GM12874 (cell line): ENCODE measurements around the gene TUBB2A.

ENCODE experiments used
- CTCF ChIP-seq: IDR thresholded peaks from 2 replicates; pipeline ENCODE4 v1.5.1; 2011; ENCODE audit warnings: low read depth, mild to moderate bottlenecking, control low read depth, low read length, moderate library complexity; ENCODE audit not compliant: insufficient read depth

The TUBB2A gene

GRCh38 chr6:3151691-3152090 is 5.7 kb downstream of the TUBB2A start:
- TF ChIP-seq CTCF = no peak

DNA sequence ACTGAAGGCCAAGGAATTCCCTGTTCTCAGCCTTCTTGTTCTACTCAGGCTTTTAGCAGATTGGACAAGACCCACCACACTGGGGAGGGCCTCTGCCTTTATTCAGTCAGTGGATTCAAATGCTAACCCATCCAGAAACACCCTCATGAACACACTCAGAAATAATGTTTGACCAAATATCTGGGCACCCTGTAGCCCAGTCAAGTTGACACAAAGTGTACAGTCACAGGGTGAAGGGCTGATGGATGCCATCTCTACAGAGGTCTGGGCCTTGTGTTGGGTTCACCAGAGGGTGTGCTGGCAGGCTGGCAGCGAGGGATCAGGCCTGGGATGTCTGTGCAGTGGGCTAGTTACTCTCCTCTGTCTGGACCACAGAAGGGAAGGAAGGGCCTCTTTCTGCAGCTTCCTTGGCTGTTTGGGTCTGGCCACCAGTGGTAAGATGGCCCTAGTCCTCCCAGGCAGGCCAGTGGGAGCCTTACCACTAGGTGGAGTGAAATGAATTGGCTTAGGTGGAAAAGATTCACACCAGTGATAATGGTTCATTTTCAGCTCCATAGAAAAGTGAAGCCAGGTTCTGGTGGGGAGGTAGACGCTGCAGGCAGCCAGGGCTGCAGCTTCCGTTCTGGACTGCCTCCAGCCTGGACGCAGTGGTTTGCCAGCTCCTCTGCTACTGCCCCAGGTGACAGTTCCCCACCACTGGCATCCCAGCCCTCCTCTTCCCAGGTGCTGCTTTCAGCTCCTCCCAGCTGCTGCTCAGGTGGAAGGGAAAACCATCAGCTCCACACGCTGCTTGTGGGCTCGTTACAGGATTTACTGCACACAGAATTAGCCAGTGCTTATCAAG is 9.2 kb downstream of the TUBB2A start:
- no peak for TF ChIP-seq CTCF

GRCh38 chr6:3144571-3144970 is 12.8 kb downstream of the TUBB2A start:
- no peak for TF ChIP-seq CTCF

GRCh38 chr6:3143158-3143557 is 14.2 kb downstream of the TUBB2A start:
- no peak for TF ChIP-seq CTCF

GRCh38 chr6:3142536-3142935 is 14.8 kb downstream of the TUBB2A start:
- TF ChIP-seq CTCF = no peak

DNA sequence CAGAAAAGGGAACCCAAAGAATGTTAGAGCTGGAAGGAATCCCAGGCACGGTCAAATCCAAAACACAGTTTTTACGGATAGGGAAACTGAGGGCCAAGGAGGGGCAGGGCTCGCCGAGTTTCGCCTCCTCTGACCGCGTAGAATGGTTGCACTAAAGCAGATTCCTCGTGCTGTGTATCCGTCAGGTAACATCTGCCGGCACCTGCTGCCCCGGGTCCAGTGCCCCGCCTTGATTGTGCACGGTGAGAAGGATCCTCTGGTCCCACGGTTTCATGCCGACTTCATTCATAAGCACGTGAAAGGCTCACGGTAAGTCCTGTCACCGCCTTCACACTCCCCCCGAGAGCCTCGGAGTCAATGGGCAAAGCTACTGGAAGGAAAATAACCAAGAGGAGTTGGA is 17.1 kb downstream of the TUBB2A start:
- no peak for TF ChIP-seq CTCF

DNA sequence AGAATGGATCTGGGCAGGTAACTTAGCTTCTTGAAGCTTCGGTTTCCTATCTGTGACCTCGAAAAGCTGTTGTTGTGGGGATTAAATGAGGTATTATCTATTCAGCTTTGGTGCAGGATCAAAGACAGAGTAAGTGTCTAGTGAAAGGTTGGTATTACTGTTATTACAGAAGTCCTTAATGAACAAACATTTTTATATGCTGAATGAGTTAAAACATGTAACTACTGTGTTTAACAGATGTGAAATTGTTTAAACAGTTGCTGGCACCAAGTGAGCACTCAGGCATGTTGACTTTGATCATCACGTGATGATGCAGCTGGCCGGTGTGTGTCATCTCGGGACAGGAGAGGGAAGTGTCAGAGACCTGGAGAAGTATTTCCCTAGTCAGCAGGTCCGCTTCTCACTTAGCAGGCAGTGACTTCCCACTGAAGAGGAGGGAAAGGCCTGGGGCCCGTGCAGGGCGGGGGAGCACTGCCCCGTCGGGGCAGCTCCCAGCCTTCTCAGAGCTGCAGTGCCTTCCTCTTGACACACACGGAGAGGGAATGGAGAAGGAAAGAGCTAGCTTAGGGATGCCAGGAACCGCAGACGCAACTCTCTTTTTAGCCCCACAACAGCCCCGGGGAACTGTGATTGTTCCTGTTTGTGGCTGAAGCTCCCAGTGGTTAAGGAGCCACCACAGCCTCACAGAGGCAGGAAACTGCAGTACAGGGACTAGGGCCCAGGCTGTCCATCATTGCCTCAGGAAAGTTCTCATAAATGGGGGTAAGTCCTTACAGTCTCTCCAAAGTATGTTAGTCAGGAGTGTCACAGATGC is 18.0 kb downstream of the TUBB2A start:
- TF ChIP-seq CTCF = no peak
